Mucosa of descending colon (tissue), 3 donors: ENCODE measurements around the gene CARHSP1. TPM values are rescaled to one million over a fixed set of nuclear protein-coding genes. Genes with fewer than 3 reads are reported as not detected.
"Not testable (repeated sequence)": the region's sequence is repeated elsewhere in the genome, so short reads cannot be mapped to it uniquely, and the experiment has no call there.

ENCODE experiments used
- ATAC-seq: fragments of 200-7000 bp; cut with Tn5 transposase; one replicate; pipeline ENCODE4 v1.9.1; 2020; ENCODE audit warnings: mild to moderate bottlenecking, moderate library complexity
- DNase-seq, 3 donors: peaks; one replicate each; pipeline ENCODE4 v3.0.0-alpha.2; 2020
- H3K36me3 ChIP-seq: fragments of 200-600 bp; one replicate; pipeline ENCODE4 v1.8.0; 2021; ENCODE audit warnings: low read depth, mild to moderate bottlenecking
- H3K4me1 ChIP-seq: fragments of 200-600 bp; one replicate; pipeline ENCODE4 v1.8.0; 2021; ENCODE audit warnings: low read depth, mild to moderate bottlenecking
- H3K4me3 ChIP-seq: fragments of 200-600 bp; one replicate; pipeline ENCODE4 v1.8.0; 2021; ENCODE audit warnings: mild to moderate bottlenecking
- H3K9me3 ChIP-seq: fragments of 200-600 bp; one replicate; pipeline ENCODE4 v1.8.0; 2021; ENCODE audit warnings: mild to moderate bottlenecking
- intact Hi-C, 2 donors: fragments of 100-400 bp; cut with DNase I in 1 of 2; cut with micrococcal nuclease in 1 of 2; formaldehyde crosslinking; loops; one replicate each; pipeline versions ENCODE4 v1.11.0 to v1.11.1; 2022; cut with DNase I, micrococcal nuclease
- total RNA-seq, 3 donors: library from RNA; stranded (reverse); fragmentation: NEBNext Ultra II Directional in 2 of 3; extraction: Animal tissue kit (Norgen Biotek cat#: 25700) in 2 of 3; gene quantifications; one replicate each; pipeline versions ENCODE4 v1.2.1 to v1.2.4, GENCODE V29; 2021 to 2023
- TF ChIP-seq, protein P1 (sequence below): fragments of 200-600 bp; IDR thresholded peaks from one replicate; pipeline ENCODE4 v1.8.0; 2022; ENCODE audit warnings: antibody characterized with exemption, mild to moderate bottlenecking
- donor health status: DM: no; HTN: no; CAD: no; lungs with moderate emphysema.
- donor health status: DM: no; HTN: no; CAD: no.
- donor health status: DM: no; HTN: yes; CAD: no.

The CARHSP1 gene
- total RNA-seq, 3 donors from 2014 or later = 42.7 to 69.4 (median 56.8) TPM

- intact Hi-C loops = loop anchor here (5.0 to 10.0 kb wide), 3 partner anchors 57 to 315 kb away; no protein-coding TSS in a partner anchor
- no peak for ATAC-seq
- Histone ChIP-seq H3K4me1 (peaks cover 24% of the 10 kb centered on the region), H3K4me3 (no peak within 1 kb of the TSS), H3K36me3 (no peaks in the 10 kb centered on the region), H3K9me3 (no peaks in the 10 kb centered on the region)
- TF ChIP-seq, protein P1, sequence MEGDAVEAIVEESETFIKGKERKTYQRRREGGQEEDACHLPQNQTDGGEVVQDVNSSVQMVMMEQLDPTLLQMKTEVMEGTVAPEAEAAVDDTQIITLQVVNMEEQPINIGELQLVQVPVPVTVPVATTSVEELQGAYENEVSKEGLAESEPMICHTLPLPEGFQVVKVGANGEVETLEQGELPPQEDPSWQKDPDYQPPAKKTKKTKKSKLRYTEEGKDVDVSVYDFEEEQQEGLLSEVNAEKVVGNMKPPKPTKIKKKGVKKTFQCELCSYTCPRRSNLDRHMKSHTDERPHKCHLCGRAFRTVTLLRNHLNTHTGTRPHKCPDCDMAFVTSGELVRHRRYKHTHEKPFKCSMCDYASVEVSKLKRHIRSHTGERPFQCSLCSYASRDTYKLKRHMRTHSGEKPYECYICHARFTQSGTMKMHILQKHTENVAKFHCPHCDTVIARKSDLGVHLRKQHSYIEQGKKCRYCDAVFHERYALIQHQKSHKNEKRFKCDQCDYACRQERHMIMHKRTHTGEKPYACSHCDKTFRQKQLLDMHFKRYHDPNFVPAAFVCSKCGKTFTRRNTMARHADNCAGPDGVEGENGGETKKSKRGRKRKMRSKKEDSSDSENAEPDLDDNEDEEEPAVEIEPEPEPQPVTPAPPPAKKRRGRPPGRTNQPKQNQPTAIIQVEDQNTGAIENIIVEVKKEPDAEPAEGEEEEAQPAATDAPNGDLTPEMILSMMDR = no peak
- DNase-seq = peak in 1 of 3 donors; percentile 25
These were observed 13.3 kb upstream of the CARHSP1 start, which contains the start of gene LITAFD for GRCh38 chr16:8882041-8882617. TSS of gene LITAFD (plus strand) at chr16:8882351. CDS start at chr16:8884356, 2,005 bp downstream.

DNA sequence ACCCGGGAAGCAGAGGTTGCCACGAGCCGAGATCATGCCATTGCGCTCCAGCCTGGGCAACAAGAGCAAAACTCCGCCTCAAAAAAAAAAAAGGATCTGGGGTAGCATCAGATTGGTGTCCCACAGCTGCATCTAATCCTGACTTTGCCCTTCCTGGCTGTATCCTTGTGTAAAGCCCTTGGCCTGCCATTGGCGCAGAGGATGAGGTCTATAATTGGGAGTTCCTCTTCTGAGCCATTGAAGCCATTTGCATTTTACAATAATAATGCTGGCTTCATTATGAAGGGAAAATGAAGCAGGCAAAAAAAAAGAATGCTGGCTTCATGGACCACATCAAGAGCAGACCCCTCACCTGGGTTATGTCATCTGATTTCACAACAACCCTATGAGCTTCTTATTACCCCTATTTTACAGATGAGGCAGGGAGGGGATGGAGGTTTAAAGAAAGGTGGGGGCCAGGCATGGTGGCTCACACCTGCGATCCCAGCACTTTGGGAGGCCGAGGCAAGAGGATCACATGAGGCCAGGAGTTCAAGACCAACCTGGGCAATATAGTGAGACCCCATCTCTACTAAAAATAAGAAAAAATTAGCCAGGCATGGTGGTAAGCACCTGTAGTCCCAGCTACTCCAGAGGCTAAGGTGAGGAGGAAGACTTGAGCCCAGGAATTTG, 12.2 kb upstream of the CARHSP1 start:
- DNase-seq = peak in 1 of 3 donors; percentile 15
- intact Hi-C loops = loop anchor here (5.0 to 10.0 kb wide), 3 partner anchors 56 to 314 kb away; no protein-coding TSS in a partner anchor
- ATAC-seq = no peak
- peaks cover 18% of the 10 kb centered on the region for H3K4me1 ChIP-seq
- no peaks in the 10 kb centered on the region for H3K36me3 ChIP-seq
- H3K4me3 ChIP-seq = no peak overlapping the region
- TF ChIP-seq, protein P1 = no peak
- no peaks in the 10 kb centered on the region for H3K9me3 ChIP-seq

- ATAC-seq = peak; percentile 59
- Histone ChIP-seq H3K36me3 (no peaks in the 10 kb centered on the region), H3K9me3 (no peaks in the 10 kb centered on the region), H3K4me1 (peaks cover 2% of the 10 kb centered on the region), H3K4me3 (no peak overlapping the region)
- TF ChIP-seq, protein P1 = no peak
- intact Hi-C loops = no loop called here
- peak in 1 of 3 donors; percentile 47 for DNase-seq
These were observed 9.7 kb upstream of the CARHSP1 start for GRCh38 chr16:8878523-8878911.

- intact Hi-C loops = no loop called here
- DNase-seq = peak in 1 of 3 donors; percentile 31
- ATAC-seq = peak; percentile 33
These were observed 9.2 kb upstream of the CARHSP1 start for GRCh38 chr16:8877894-8878522.

DNA sequence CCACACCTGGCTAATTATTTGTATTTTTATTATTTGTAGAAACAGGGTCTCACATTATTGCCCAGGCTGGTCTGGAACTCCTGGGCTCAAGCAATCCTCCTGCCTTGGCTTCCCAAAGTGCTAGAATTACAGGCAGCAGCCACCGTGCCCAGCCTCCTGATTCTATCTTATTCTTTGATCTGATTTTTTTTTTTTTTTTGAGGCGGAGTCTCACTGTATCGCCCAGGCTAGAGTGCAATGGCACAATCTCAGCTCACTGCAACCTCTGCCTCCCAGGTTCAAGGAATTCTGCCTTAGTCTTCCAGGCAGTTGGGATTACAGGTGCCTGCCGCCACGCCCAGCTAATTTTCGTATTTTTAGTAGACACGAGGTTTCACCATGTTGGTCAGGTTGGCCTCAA, 6.5 kb upstream of the CARHSP1 start:
- DNase-seq, ATAC-seq, H3K9me3 ChIP-seq, H3K4me3 ChIP-seq, intact Hi-C loops, H3K36me3 ChIP-seq, H3K4me1 ChIP-seq: not testable (repeated sequence)

More at GRCh38 chr16:8877894-8878522, 9.2 kb upstream of the CARHSP1 start:
- TF ChIP-seq, protein P1 = no peak
- H3K36me3 ChIP-seq = no peaks in the 10 kb centered on the region
- no peak overlapping the region for H3K4me3 ChIP-seq
- H3K4me1 ChIP-seq = peaks cover 2% of the 10 kb centered on the region
- H3K9me3 ChIP-seq = no peaks in the 10 kb centered on the region

GRCh38 chr16:8874388-8874787, 5.6 kb upstream of the CARHSP1 start:
- Histone ChIP-seq H3K4me3 (no peak overlapping the region), H3K4me1 (peaks cover 10% of the 10 kb centered on the region), H3K9me3 (no peaks in the 10 kb centered on the region), H3K36me3 (no peaks in the 10 kb centered on the region)
- TF ChIP-seq, protein P1 = no peak
- ATAC-seq (no peak), DNase-seq (no peak)
- intact Hi-C loops = no loop called here

GRCh38 chr16:8873866-8874195, 5.0 kb upstream of the CARHSP1 start:
- H3K9me3 ChIP-seq, ATAC-seq, H3K36me3 ChIP-seq, DNase-seq, H3K4me3 ChIP-seq, intact Hi-C loops: not testable (repeated sequence)
- peaks cover 14% of the 10 kb centered on the region for H3K4me1 ChIP-seq
